Liver (tissue), 9 donors: ENCODE data around the gene OOSP1. TPM values are rescaled to one million over a fixed set of nuclear protein-coding genes. Genes with fewer than 3 reads are reported as not detected.

Source experiments
- DNase-seq: peaks from one replicate; pipeline ENCODE4 v3.0.0-alpha.2; 2017; ENCODE audit warnings: low spot score
- H3K27ac ChIP-seq, 2 donors: one replicate each; pipeline ENCODE4 v1.7.0; 2013; ENCODE audit warnings: inconsistent platforms in 2 of 2, low read length in 2 of 2, control low read depth in 1 of 2, low read depth in 1 of 2, mild to moderate bottlenecking in 1 of 2
- H3K27me3 ChIP-seq, 4 donors: one replicate each; pipeline versions ENCODE4 v1.6.1 to v1.7.0; 2013; ENCODE audit warnings: low read length in 3 of 4, inconsistent platforms in 1 of 4, mild to moderate bottlenecking in 1 of 4, moderate library complexity in 1 of 4; ENCODE audit not compliant: control insufficient read depth in 4 of 4, insufficient read depth in 4 of 4
- H3K36me3 ChIP-seq, 4 donors: one replicate each; pipeline versions ENCODE4 v1.6.1 to v1.7.0; 2013; ENCODE audit warnings: low read length in 3 of 4, mild to moderate bottlenecking in 3 of 4, low read depth in 1 of 4, moderate library complexity in 1 of 4; ENCODE audit not compliant: control insufficient read depth in 4 of 4, insufficient read depth in 3 of 4
- H3K4me1 ChIP-seq, 4 donors: one replicate each; pipeline versions ENCODE4 v1.6.1 to v1.7.0; 2013; ENCODE audit warnings: low read length in 3 of 4, mild to moderate bottlenecking in 3 of 4, moderate library complexity in 1 of 4; ENCODE audit not compliant: control insufficient read depth in 4 of 4, insufficient read depth in 4 of 4
- H3K4me3 ChIP-seq, 3 donors: one replicate each; pipeline versions ENCODE4 v1.6.1 to v1.7.0; 2013; ENCODE audit warnings: low read length in 3 of 3, control low read depth in 1 of 3, low read depth in 1 of 3, mild to moderate bottlenecking in 1 of 3
- H3K9ac ChIP-seq, 2 donors: one replicate each; pipeline ENCODE4 v1.7.0; 2013; ENCODE audit warnings: low read length in 2 of 2, mild to moderate bottlenecking in 2 of 2, moderate library complexity in 2 of 2, control low read depth in 1 of 2, low read depth in 1 of 2
- H3K9me3 ChIP-seq, 4 donors: one replicate each; pipeline versions ENCODE4 v1.6.1 to v1.7.0; 2013; ENCODE audit warnings: low read length in 3 of 4; ENCODE audit not compliant: control insufficient read depth in 4 of 4
- ATF3 ChIP-seq: IDR thresholded peaks from 2 replicates; pipeline ENCODE4 v1.6.1; 2016; ENCODE audit warnings: antibody characterized with exemption
- CTCF ChIP-seq: fragments of 150-350 bp; IDR thresholded peaks from 2 replicates; pipeline ENCODE4 v1.5.1; 2017; ENCODE audit warnings: improper control_type of control experiment, low read depth, low read length; ENCODE audit not compliant: missing input control
- FOXA1 ChIP-seq: IDR thresholded peaks from 2 replicates; pipeline ENCODE4 v1.6.1; 2016; ENCODE audit warnings: antibody characterized with exemption
- FOXA2 ChIP-seq: IDR thresholded peaks from 2 replicates; pipeline ENCODE4 v1.6.1; 2016; ENCODE audit warnings: antibody characterized with exemption
- GABPA ChIP-seq, 2 donors: IDR thresholded peaks in 1 of 2; conservative IDR thresholded peaks in 1 of 2; 2 replicates each; pipeline ENCODE4 v1.6.1; 2016; ENCODE audit warnings: antibody characterized with exemption in 2 of 2, mild to moderate bottlenecking in 1 of 2, moderate library complexity in 1 of 2
- HNF4A ChIP-seq, 2 donors: conservative IDR thresholded peaks; 2 replicates each; pipeline ENCODE4 v1.6.1; 2016; ENCODE audit warnings: antibody characterized with exemption in 2 of 2, mild to moderate bottlenecking in 2 of 2
- HNF4G ChIP-seq: IDR thresholded peaks from 2 replicates; pipeline ENCODE4 v1.6.1; 2016; ENCODE audit warnings: antibody characterized with exemption
- MAX ChIP-seq: IDR thresholded peaks from 2 replicates; pipeline ENCODE4 v1.6.1; 2016; ENCODE audit warnings: antibody characterized with exemption
- RAD21 ChIP-seq, 2 donors: IDR thresholded peaks; 2 replicates each; pipeline ENCODE4 v1.6.1; 2016; ENCODE audit warnings: antibody characterized with exemption in 2 of 2, mild to moderate bottlenecking in 2 of 2
- REST ChIP-seq: IDR thresholded peaks from 2 replicates; pipeline ENCODE4 v1.6.1; 2016; ENCODE audit warnings: antibody characterized with exemption, mild to moderate bottlenecking
- SP1 ChIP-seq: IDR thresholded peaks from 2 replicates; pipeline ENCODE4 v1.6.1; 2018; ENCODE audit warnings: antibody characterized with exemption, mild to moderate bottlenecking
- TAF1 ChIP-seq: conservative IDR thresholded peaks from 2 replicates; pipeline ENCODE4 v1.6.1; 2016; ENCODE audit warnings: antibody characterized with exemption, mild to moderate bottlenecking
- WGBS: extraction: QIAGEN DNeasy Blood & Tissue Kit; methylation state at CpG from one replicate; pipeline ENCODE4 v1.1.7; 2013; 5-methylcytosine and 5-hydroxymethylcytosine counted together
- polyA plus RNA-seq, 2 donors: library from polyadenylated mRNA; stranded (reverse) in 1 of 2; unstranded in 1 of 2; fragments of 200-250 nt in 1 of 2; fragments of >200 nt in 1 of 2; fragmentation: Nextera tagmentation in 1 of 2; extraction: Ambion mirVana in 1 of 2; gene quantifications; one replicate each; pipeline versions ENCODE4 v1.2.1 to v1.2.3, GENCODE V29; 2013 to 2015
- total RNA-seq, 2 donors: library from RNA; depleted of rRNA; stranded (reverse); fragments of >200 nt; gene quantifications; one replicate each; pipeline ENCODE4 v1.2.3, GENCODE V29; 2014
- donor health status: healthy.
- donor health status: healthy.
- donor health status: healthy.
- donor health status: healthy.
- donor health status: healthy.

Gene OOSP1
- total and polyA plus RNA-seq, 4 donors, result not detected

GRCh38 chr11:59899532-59899931 lies 38.7 kb upstream of the OOSP1 start (continued):
- TF ChIP-seq REST (no peak), RAD21 (IDR thresholded peaks at IDR 0.05) (no peak), ATF3 (no peak), FOXA1 (no peak), HNF4A (conservative IDR thresholded peaks at IDR 0.05) (no peak), TAF1 (no peak), SP1 (no peak), HNF4G (no peak), MAX (no peak)

GRCh38 chr11:59900366-59901126 lies 37.7 kb upstream of the OOSP1 start:
- Histone ChIP-seq H3K27me3 (no peaks in the 10 kb centered on the region), H3K9me3 (peaks cover 0 to 7% (median 0%) of the 10 kb centered on the region in 4 donors)

More at GRCh38 chr11:59900366-59901126, 37.7 kb upstream of the OOSP1 start:
- H3K36me3 ChIP-seq, result no peaks in the 10 kb centered on the region
- WGBS, result 79% methylated on average over 6 of the region's 6 CpGs
- H3K9ac ChIP-seq, result no peak overlapping the region
- DNase-seq, result no peak
- no peak overlapping the region for H3K27ac ChIP-seq
- H3K4me3 ChIP-seq, result no peak overlapping the region
- H3K4me1 ChIP-seq, result no peaks in the 10 kb centered on the region
- TF ChIP-seq TAF1 (no peak), MAX (no peak), CTCF (no peak), SP1 (no peak), FOXA2 (no peak), GABPA (IDR thresholded peaks at IDR 0.05 in 1 of 2, conservative IDR thresholded peaks at IDR 0.05 in 1 of 2) (no peak), ATF3 (no peak)
